ENCODE data around the gene NCOA5.

The NCOA5 gene

GRCh38 chr20:46070215-46070900 lies 19.4 kb downstream of the NCOA5 start:
- TF ChIP-seq ZFX (IDR thresholded peaks at IDR 0.05; ENCODE audit: borderline replicate concordance) = no peak
- TF ChIP-seq CTCF (IDR thresholded peaks at IDR 0.05) = no peak
- H3K27ac ChIP-seq = no peak overlapping the region

GRCh38 chr20:46065691-46066090 lies 24.1 kb downstream of the NCOA5 start:
- no peak for TF ChIP-seq CTCF (IDR thresholded peaks at IDR 0.05)
- no peak for TF ChIP-seq ZFX (IDR thresholded peaks at IDR 0.05; ENCODE audit: borderline replicate concordance)
- H3K27ac ChIP-seq = no peak overlapping the region

GRCh38 chr20:46065006-46065405 lies 24.8 kb downstream of the NCOA5 start:
- no peak overlapping the region for H3K27ac ChIP-seq
- TF ChIP-seq CTCF (IDR thresholded peaks at IDR 0.05) = no peak
- no peak for TF ChIP-seq ZFX (IDR thresholded peaks at IDR 0.05; ENCODE audit: borderline replicate concordance)

GRCh38 chr20:46063652-46064054 lies 26.1 kb downstream of the NCOA5 start:
- TF ChIP-seq CTCF (IDR thresholded peaks at IDR 0.05) = no peak
- TF ChIP-seq ZFX (IDR thresholded peaks at IDR 0.05; ENCODE audit: borderline replicate concordance) = no peak

GRCh38 chr20:46063151-46063550 lies 26.6 kb downstream of the NCOA5 start:
- no peak overlapping the region for H3K27ac ChIP-seq

More at GRCh38 chr20:46063652-46064054, 26.1 kb downstream of the NCOA5 start:
- H3K27ac ChIP-seq = no peak overlapping the region

GRCh38 chr20:46062621-46063020 lies 27.1 kb downstream of the NCOA5 start:
- H3K27ac ChIP-seq = no peak overlapping the region
- TF ChIP-seq CTCF (IDR thresholded peaks at IDR 0.05) (no peak), ZFX (IDR thresholded peaks at IDR 0.05; ENCODE audit: borderline replicate concordance) (no peak)

More at GRCh38 chr20:46063151-46063550, 26.6 kb downstream of the NCOA5 start:
- no peak for TF ChIP-seq CTCF (IDR thresholded peaks at IDR 0.05)
- TF ChIP-seq ZFX (IDR thresholded peaks at IDR 0.05; ENCODE audit: borderline replicate concordance) = no peak

- no peak overlapping the region for H3K27ac ChIP-seq
- TF ChIP-seq ZFX (IDR thresholded peaks at IDR 0.05; ENCODE audit: borderline replicate concordance) (no peak), CTCF (IDR thresholded peaks at IDR 0.05) (no peak)
These were observed 27.6 kb downstream of the NCOA5 start for GRCh38 chr20:46062151-46062550.
